Psoas muscle (tissue), 8 donors: Measurements from ENCODE around the gene CD14. TPM values are rescaled to one million over a fixed set of nuclear protein-coding genes. Genes with fewer than 3 reads are reported as not detected.

ENCODE experiments used
- ATAC-seq, 4 donors: fragments of 200-7000 bp; cut with Tn5 transposase; one replicate each; pipeline ENCODE4 v1.9.1; 2020; ENCODE audit warnings: moderate library complexity in 3 of 4, mild to moderate bottlenecking in 2 of 4
- DNase-seq, 2 donors: peaks; one replicate each; pipeline ENCODE4 v3.0.0-alpha.2; 2020
- H3K27ac ChIP-seq: fragments of 200-600 bp; one replicate; pipeline ENCODE4 v1.8.0; 2022
- H3K27me3 ChIP-seq, 3 donors: fragments of 200-600 bp in 1 of 3; one replicate each; pipeline versions ENCODE4 v1.6.1 to v1.8.0; 2013 to 2022; ENCODE audit warnings: low read length in 2 of 3, mild to moderate bottlenecking in 2 of 3, moderate library complexity in 1 of 3; ENCODE audit not compliant: insufficient read depth in 3 of 3
- H3K36me3 ChIP-seq, 2 donors: fragments of 200-600 bp in 1 of 2; one replicate each; pipeline versions ENCODE4 v1.6.1 to v1.8.0; 2013 to 2022; ENCODE audit warnings: low read depth in 1 of 2, mild to moderate bottlenecking in 1 of 2, moderate library complexity in 1 of 2; ENCODE audit not compliant: insufficient read depth in 1 of 2
- H3K4me1 ChIP-seq: fragments of 200-600 bp; one replicate; pipeline ENCODE4 v1.8.0; 2022
- H3K4me3 ChIP-seq: fragments of 200-600 bp; one replicate; pipeline ENCODE4 v1.8.0; 2022; ENCODE audit warnings: mild to moderate bottlenecking
- H3K9me3 ChIP-seq: fragments of 200-600 bp; one replicate; pipeline ENCODE4 v1.8.0; 2022
- CTCF ChIP-seq: fragments of 200-600 bp; IDR thresholded peaks from one replicate; pipeline ENCODE4 v1.8.0; 2022; ENCODE audit warnings: antibody characterized with exemption
- WGBS, 3 donors: extraction: QIAGEN DNeasy Blood & Tissue Kit; methylation state at CpG; one replicate each; pipeline versions ENCODE4 v1.1.6 to v1.1.7; 2013; 5-methylcytosine and 5-hydroxymethylcytosine counted together
- intact Hi-C, 2 donors: fragments of 100-400 bp; cut with DNase I; formaldehyde crosslinking; loops; one replicate each; pipeline versions ENCODE4 v1.11.0 to v1.14.2; 2022
- long read RNA-seq, 2 donors: library from polyadenylated mRNA; unstranded; transcript quantifications; one replicate each; pipeline ENCODE4 v2.0.0, GENCODE V29; 2021
- polyA plus RNA-seq, 3 donors: library from polyadenylated mRNA; stranded (reverse); fragments of 200-250 nt; gene quantifications; one replicate each; pipeline ENCODE4 v1.2.3, GENCODE V29; 2013
- total RNA-seq, 4 donors: library from RNA; stranded (reverse); fragmentation: NEBNext Ultra II Directional in 2 of 4; extraction: Animal tissue kit (Norgen Biotek cat#: 25700) in 2 of 4; gene quantifications; one replicate each; pipeline versions ENCODE4 v1.2.1 to v1.2.4, GENCODE V29; 2021 to 2023
- donor health status: healthy with polysubstance abuse.
- donor health status: DM: no; HTN: no; CAD: no; lungs with moderate emphysema.
- donor health status: Bipolar disorder and iron deficiency.
- donor health status: healthy.
- donor health status: DM: yes; HTN: yes; CAD: no.
- donor health status: DM: no; HTN: no; CAD: no.
- donor health status: DM: no; HTN: no; CAD: no.
- donor health status: DM: yes; HTN: yes; CAD: no.

CD14 gene
- 10 to 100 TPM; 13.9 to 43.9 (median 18.0) TPM for total RNA-seq
- polyA plus RNA-seq = 1 to 10 TPM; 4.9 to 9.0 (median 7.3) TPM
- long read RNA-seq, donor 1, transcript CD14-201 (2 exons, 1,886 nt) = major isoform, 21 of 22 reads
- long read RNA-seq, donor 1, partial matches to known transcripts = 0 of 22 reads
- long read RNA-seq, donor 1, other reads (novel, unspliced or antisense) = 1 of 22 reads
- long read RNA-seq, donor 2, transcript CD14-201 (2 exons, 1,886 nt) = major isoform, 13 of 14 reads
- long read RNA-seq, donor 2, partial matches to known transcripts = 1 of 14 reads
- long read RNA-seq, donor 2, other reads (novel, unspliced or antisense) = 0 of 14 reads

GRCh38 chr5:140633021-140633471 is at the start of gene CD14:
TSS of gene CD14 (minus strand) at chr5:140633175. CDS start at chr5:140633071, 104 bp downstream.
- peaks cover 5% of the 10 kb centered on the region for H3K4me1 ChIP-seq
- WGBS, 3 donors = 3 to 11% (median 5%) methylated on average over 16 of the region's 16 CpGs
- peak; percentile 45 to 63 (median 52) for ATAC-seq
- peak within 1 kb of the TSS; percentile 75 for H3K4me3 ChIP-seq
- no peaks in the 10 kb centered on the region for H3K9me3 ChIP-seq
- intact Hi-C loops = loop anchor here in 1 of 2 donors (5.0 to 10.0 kb wide), 2 partner anchors 36 to 228 kb away; partner anchors contain the start of gene ANKHD1
- H3K36me3 ChIP-seq = no peaks in the 10 kb centered on the region
- H3K27ac ChIP-seq = peak within 1 kb of the TSS; percentile 76
- no peak for TF ChIP-seq CTCF
- H3K27me3 ChIP-seq = no peaks in the 10 kb centered on the region
- peak; percentile 66 to 72 for DNase-seq

- whole genome bisulfite sequencing, 3 donors = 95 to 97% (median 96%) methylated on average over 7 of the region's 7 CpGs
- DNase-seq (no peak), ATAC-seq (no peak)
- H3K36me3 ChIP-seq = peaks cover 16 to 100% of the 10 kb centered on the region in 2 donors
- no peak overlapping the region for H3K4me3 ChIP-seq
- H3K27me3 ChIP-seq = no peaks in the 10 kb centered on the region
- H3K4me1 ChIP-seq = no peaks in the 10 kb centered on the region
- no peak overlapping the region for H3K27ac ChIP-seq
- no peak for TF ChIP-seq CTCF
- intact Hi-C loops = no loop called here
- no peaks in the 10 kb centered on the region for H3K9me3 ChIP-seq
Measured at GRCh38 chr5:140678993-140679392, 46.0 kb upstream of the CD14 start.

- Histone ChIP-seq H3K9me3 (no peaks in the 10 kb centered on the region), H3K27ac (no peak overlapping the region), H3K36me3 (peaks cover 16 to 100% of the 10 kb centered on the region in 2 donors), H3K4me3 (no peak overlapping the region), H3K4me1 (no peaks in the 10 kb centered on the region), H3K27me3 (no peaks in the 10 kb centered on the region)
- DNase-seq = no peak
- 83 to 95% (median 95%) methylated on average over 3 of the region's 3 CpGs for WGBS, 3 donors
- ATAC-seq = no peak
- TF ChIP-seq CTCF = no peak
- intact Hi-C loops = no loop called here
Measured at GRCh38 chr5:140677947-140678346, 45.0 kb upstream of the CD14 start.

DNA sequence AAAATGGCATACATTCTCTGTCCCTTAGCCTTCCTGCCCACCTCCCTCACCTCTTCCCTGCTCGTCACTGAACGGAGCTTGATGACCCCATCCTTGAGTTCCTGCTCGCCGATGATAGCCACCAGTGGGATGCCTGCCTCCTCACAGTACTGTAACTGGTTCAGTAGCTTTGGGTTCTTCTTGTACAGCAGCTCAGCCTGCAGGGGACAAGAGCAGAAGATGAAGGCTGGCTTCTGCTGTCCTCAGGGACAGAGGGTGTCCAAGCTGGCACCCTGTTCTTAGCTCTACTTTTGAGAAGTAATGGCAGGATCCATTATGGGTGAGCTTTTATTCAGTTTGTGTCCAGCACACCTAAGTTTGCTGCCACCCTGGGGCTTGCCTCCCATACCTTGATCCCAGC is 41.7 kb upstream of the CD14 start:
- Histone ChIP-seq H3K27me3 (no peaks in the 10 kb centered on the region), H3K9me3 (no peaks in the 10 kb centered on the region), H3K4me1 (no peaks in the 10 kb centered on the region), H3K27ac (no peak overlapping the region), H3K36me3 (peaks cover 11 to 97% of the 10 kb centered on the region in 2 donors), H3K4me3 (no peak overlapping the region)
- ATAC-seq (no peak), DNase-seq (no peak)
- TF ChIP-seq CTCF = no peak
- WGBS, 3 donors = 85 to 96% (median 88%) methylated on average over 4 of the region's 4 CpGs
- intact Hi-C loops = no loop called here
